Measurements from ENCODE around the gene TRPM2. TPM values are rescaled to one million over a fixed set of nuclear protein-coding genes. Genes with fewer than 3 reads are reported as not detected.

The TRPM2 gene
- total and polyA plus RNA-seq, 10 of the 15 experiments (the other 5 are each of a cell fraction or from before 2014, with no cell fraction given) = 0.03 to 9.1 (median 2.6) TPM

- Histone ChIP-seq H3K4me1 (ENCODE audit: control insufficient read depth, insufficient read depth, low read length) (no peaks in the 10 kb centered on the region), H2AFZ (ENCODE audit: control insufficient read depth, low read depth, low read length) (no peak overlapping the region), H4K20me1 (ENCODE audit: control insufficient read depth, insufficient read depth) (no peaks in the 10 kb centered on the region), H3K9me3 (replicated peaks; ENCODE audit: control insufficient read depth, insufficient read depth, low read length) (no peaks in the 10 kb centered on the region; the same call in 2 of the 3 replicates), H3K27ac (ENCODE audit: control insufficient read depth, insufficient read depth) (no peak overlapping the region), H3K27me3 (replicated peaks in 1 of 2; ENCODE audit: control insufficient read depth in 2 of 2, insufficient read depth in 2 of 2, low read length in 1 of 2) (no peaks in the 10 kb centered on the region), H3K4me3 (no peak overlapping the region), H3K9ac (ENCODE audit: control insufficient read depth, insufficient read depth, low read length) (no peak overlapping the region), H3K4me2 (ENCODE audit: control insufficient read depth, insufficient read depth) (no peak overlapping the region), H3K36me3 (ENCODE audit: control insufficient read depth in 2 of 2, insufficient read depth in 2 of 2, low read length in 1 of 2) (no peaks in the 10 kb centered on the region), H3K79me2 (ENCODE audit: control insufficient read depth, insufficient read depth, low read length) (no peaks in the 10 kb centered on the region)
- intact Hi-C loops (cut with micrococcal nuclease; ENCODE audit: unreplicated experiment) (no loop called here), in situ Hi-C loops (cut with MboI) (no loop called here)
- ChIA-PET CTCF (no interaction called here), POLR2A (no interaction called here), SMC1A (ENCODE audit: uncharacterized antibody, unreplicated experiment) (no interaction called here), RAD21 (ENCODE audit: unreplicated experiment) (no interaction called here)
- no TSS peak for BruUV-seq (replicated peaks)
- no peak for FAIRE-seq
- no peak for DNase-seq (ENCODE audit: low read depth, low spot score)
- WGBS (ENCODE audit: insufficient coverage, insufficient replicate concordance, low lambda C conversion rate, missing lambda C conversion rate) = 66% methylated on average over 25 of the region's 25 CpGs
- ATAC-seq = no peak
- no peak for TF ChIP-seq STAT1 (conservative IDR thresholded peaks at IDR 0.05)
- no peak for TF ChIP-seq CUX1 (IDR thresholded peaks at IDR 0.05; ENCODE audit: insufficient replicate concordance, low read depth, low read length)
- no peak for TF ChIP-seq ATF3 (IDR thresholded peaks at IDR 0.05; ENCODE audit: borderline replicate concordance, extremely low read depth, low read depth, low read length)
- no peak for TF ChIP-seq REST (IDR thresholded peaks at IDR 0.05; ENCODE audit: low read depth, low read length)
- TF ChIP-seq MYC (IDR thresholded peaks at IDR 0.05; ENCODE audit: insufficient read depth, insufficient read length, insufficient replicate concordance, low read length, severe bottlenecking) = no peak
- no peak for TF ChIP-seq RUNX3 (IDR thresholded peaks at IDR 0.05; ENCODE audit: low read length)
- no peak for TF ChIP-seq TAF1 (IDR thresholded peaks at IDR 0.05; ENCODE audit: borderline replicate concordance, low read depth, low read length)
- TF ChIP-seq ZNF384 (IDR thresholded peaks at IDR 0.05; ENCODE audit: borderline replicate concordance, low read depth, low read length) = no peak
- no peak for TF ChIP-seq ZBED1 (IDR thresholded peaks at IDR 0.05; ENCODE audit: borderline replicate concordance)
- no peak for TF ChIP-seq ZBTB4 (CRISPR knock-in tag; IDR thresholded peaks at IDR 0.05)
- no peak for TF ChIP-seq CHD1 (IDR thresholded peaks at IDR 0.05; ENCODE audit: low read depth, low read length)
- no peak for TF ChIP-seq GABPA (IDR thresholded peaks at IDR 0.05; ENCODE audit: low read depth)
Measured at GRCh38 chr21:44485254-44485793, 131.9 kb downstream of the TRPM2 start.
